Fibroblast of pulmonary artery (primary cell): ENCODE data around the gene KIF27.

Source experiments
- DNase-seq: peaks from one replicate; pipeline ENCODE4 v3.0.0-alpha.2; 2010; ENCODE audit warnings: low read depth
- H3K4me3 ChIP-seq: replicated peaks from 2 replicates; pipeline ENCODE4 v1.5.1; 2011; ENCODE audit warnings: low read depth, mild to moderate bottlenecking, control low read depth, low read length, moderate library complexity
- TF ChIP-seq, protein P1 (sequence below): IDR thresholded peaks from 2 replicates; pipeline ENCODE4 v1.5.1; 2011; ENCODE audit warnings: mild to moderate bottlenecking, control low read depth, low read length, inconsistent platforms; ENCODE audit errors: missing control alignments

The KIF27 gene, protein sequence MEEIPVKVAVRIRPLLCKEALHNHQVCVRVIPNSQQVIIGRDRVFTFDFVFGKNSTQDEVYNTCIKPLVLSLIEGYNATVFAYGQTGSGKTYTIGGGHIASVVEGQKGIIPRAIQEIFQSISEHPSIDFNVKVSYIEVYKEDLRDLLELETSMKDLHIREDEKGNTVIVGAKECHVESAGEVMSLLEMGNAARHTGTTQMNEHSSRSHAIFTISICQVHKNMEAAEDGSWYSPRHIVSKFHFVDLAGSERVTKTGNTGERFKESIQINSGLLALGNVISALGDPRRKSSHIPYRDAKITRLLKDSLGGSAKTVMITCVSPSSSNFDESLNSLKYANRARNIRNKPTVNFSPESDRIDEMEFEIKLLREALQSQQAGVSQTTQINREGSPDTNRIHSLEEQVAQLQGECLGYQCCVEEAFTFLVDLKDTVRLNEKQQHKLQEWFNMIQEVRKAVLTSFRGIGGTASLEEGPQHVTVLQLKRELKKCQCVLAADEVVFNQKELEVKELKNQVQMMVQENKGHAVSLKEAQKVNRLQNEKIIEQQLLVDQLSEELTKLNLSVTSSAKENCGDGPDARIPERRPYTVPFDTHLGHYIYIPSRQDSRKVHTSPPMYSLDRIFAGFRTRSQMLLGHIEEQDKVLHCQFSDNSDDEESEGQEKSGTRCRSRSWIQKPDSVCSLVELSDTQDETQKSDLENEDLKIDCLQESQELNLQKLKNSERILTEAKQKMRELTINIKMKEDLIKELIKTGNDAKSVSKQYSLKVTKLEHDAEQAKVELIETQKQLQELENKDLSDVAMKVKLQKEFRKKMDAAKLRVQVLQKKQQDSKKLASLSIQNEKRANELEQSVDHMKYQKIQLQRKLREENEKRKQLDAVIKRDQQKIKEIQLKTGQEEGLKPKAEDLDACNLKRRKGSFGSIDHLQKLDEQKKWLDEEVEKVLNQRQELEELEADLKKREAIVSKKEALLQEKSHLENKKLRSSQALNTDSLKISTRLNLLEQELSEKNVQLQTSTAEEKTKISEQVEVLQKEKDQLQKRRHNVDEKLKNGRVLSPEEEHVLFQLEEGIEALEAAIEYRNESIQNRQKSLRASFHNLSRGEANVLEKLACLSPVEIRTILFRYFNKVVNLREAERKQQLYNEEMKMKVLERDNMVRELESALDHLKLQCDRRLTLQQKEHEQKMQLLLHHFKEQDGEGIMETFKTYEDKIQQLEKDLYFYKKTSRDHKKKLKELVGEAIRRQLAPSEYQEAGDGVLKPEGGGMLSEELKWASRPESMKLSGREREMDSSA (N-terminal part only)

DNA sequence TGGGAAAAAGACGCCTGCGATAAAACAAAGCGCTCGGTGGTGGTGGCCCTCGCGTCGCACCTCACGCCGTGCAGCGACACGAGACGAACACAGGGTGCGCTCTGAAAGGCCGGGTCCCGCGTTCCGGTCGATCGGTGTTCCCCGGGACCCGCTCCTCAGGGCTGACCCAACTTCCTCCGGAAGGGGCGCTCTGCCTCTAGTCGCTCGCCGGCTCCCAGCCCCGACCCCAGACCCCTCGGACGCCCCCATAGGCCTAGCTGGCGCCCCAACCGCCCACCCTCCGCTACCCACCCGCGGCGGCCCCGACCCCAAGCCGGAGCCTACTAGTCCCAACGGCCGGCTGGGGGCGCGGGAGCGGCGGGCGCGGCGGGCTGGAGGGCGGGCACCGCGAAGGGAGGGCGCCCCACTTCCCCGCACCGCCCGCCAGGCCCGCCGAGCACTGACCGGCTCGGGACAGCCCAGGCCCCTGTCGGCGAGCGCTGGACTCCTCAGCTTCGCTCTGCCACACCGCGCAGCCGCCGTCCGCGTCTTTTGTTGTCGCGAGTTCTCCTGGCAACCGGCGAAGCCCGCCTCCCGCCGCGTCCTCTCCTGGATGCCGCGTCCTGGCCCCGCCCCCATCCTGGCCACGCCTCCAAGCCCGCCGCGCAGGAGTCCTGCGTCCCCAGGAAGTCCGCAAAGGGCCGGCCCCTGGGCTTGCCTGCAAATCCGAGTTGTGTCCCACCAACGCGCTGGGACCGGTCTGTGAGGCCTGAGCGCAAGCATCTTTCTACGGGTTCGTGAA, at the start of gene KIF27:
Gene KIF27, minus strand, starts transcription at position 506 of the 781 bp plus-strand sequence. CDS start 5,841 bp downstream, outside the sequence.
- DNase-seq: peak; percentile 98
- H3K4me3 ChIP-seq: peak within 1 kb of the TSS; percentile 74
- TF ChIP-seq, protein P1, sequence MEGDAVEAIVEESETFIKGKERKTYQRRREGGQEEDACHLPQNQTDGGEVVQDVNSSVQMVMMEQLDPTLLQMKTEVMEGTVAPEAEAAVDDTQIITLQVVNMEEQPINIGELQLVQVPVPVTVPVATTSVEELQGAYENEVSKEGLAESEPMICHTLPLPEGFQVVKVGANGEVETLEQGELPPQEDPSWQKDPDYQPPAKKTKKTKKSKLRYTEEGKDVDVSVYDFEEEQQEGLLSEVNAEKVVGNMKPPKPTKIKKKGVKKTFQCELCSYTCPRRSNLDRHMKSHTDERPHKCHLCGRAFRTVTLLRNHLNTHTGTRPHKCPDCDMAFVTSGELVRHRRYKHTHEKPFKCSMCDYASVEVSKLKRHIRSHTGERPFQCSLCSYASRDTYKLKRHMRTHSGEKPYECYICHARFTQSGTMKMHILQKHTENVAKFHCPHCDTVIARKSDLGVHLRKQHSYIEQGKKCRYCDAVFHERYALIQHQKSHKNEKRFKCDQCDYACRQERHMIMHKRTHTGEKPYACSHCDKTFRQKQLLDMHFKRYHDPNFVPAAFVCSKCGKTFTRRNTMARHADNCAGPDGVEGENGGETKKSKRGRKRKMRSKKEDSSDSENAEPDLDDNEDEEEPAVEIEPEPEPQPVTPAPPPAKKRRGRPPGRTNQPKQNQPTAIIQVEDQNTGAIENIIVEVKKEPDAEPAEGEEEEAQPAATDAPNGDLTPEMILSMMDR: peak; percentile 7

DNA sequence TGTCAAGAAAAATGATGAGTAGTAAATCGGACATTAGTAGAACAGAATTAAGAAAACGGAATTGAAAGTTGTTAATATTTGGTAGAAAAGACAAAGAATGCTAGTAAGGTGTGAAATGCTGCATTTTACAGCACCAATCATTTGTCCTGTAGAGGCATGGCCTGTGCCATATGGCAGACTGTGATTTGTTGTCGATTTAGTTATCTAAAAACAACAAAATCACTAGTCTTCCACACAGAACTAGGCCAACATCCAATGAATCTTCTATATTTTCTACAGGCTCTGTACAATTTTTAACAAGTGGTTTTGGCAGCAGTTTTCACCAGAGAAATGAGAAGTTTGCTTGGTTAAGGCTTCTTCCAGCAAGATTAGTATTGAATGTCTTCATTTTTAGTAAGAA, 48.4 kb upstream of the KIF27 start:
- TF ChIP-seq, protein P1: no peak
- DNase-seq: no peak
- H3K4me3 ChIP-seq: no peak overlapping the region

DNA sequence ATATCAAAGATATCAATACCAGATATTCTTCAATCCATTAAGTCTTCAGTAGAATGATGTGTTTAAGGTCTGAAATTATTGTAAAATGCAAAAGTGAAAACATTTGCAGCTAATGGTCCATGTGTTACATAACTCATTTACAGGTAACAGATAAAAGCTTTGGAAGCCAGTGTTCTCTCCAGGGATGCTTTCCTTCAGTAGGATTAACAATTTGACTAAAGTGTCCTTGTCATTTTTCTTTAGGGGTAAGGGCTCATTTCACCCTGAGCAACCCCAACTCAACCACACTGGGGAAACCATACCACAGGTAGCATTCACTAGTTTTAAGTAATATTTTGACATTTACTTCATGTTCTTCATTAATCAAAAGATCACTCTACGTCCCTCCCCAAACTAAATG, 45.8 kb upstream of the KIF27 start:
- no peak overlapping the region for H3K4me3 ChIP-seq
- TF ChIP-seq, protein P1: no peak
- DNase-seq: no peak

GRCh38 chr9:83966209-83966582, 45.0 kb upstream of the KIF27 start:
- TF ChIP-seq, protein P1: no peak
- no peak overlapping the region for H3K4me3 ChIP-seq
- no peak for DNase-seq

DNA sequence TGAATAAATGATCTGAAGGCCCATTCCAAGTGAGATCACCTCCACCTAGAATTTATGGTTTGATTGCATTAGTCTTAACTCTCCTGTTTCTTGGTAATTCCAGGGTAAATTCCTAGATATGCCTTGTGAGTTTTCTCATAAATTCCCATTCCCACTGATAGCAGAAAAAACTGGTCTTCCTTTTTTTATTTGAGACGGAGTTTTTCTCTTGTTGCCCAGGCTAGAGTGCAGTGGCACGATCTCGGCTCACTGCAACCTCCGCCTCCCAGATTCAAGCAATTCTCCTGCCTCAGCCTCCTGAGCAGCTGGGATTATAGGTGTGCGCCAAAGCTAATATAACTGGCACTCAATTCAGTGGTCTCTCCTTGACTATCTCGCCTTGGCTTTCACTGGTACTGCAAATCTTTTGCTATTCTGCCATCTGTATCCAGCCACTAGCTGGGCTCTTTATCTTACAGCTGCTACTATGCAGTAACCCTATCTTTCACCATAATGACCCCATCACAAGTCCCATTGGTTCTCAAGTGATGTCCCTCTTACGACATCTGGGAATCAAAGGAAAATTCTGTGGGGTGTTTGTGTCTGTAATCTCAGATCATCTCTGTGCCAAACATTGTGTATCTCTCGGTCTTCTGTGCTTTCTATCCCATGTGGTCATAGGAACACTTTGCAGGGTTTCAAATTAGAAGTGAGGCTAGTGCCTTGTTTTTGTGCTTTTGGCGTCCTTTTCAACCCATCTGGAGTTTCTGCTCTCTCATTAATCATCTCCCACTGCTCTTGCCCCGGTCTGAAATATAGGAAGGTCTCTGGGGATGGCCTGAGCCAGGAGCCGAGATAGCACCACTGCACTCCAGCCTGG, 44.3 kb upstream of the KIF27 start:
- DNase-seq: peak; percentile 45
- H3K4me3 ChIP-seq: no peak overlapping the region
- TF ChIP-seq, protein P1: no peak
